SJSA1 (cell line): ENCODE data around the gene ZSWIM7. TPM values are rescaled to one million over a fixed set of nuclear protein-coding genes. Genes with fewer than 3 reads are reported as not detected.

ENCODE experiments used
- DNase-seq, 2 experiments: peaks; one replicate each; pipeline ENCODE4 v3.0.0-alpha.2; 2015 to 2020; ENCODE audit warnings: low spot score in 2 of 2, low read depth in 1 of 2
- H3K27ac ChIP-seq: fragments of 250-450 bp; sonication (Bioruptor Pico); 2 replicates; pipeline ENCODE4 v1.5.1; 2020; ENCODE audit warnings: mild to moderate bottlenecking, moderate library complexity
- H3K27me3 ChIP-seq: fragments of 250-450 bp; sonication (Bioruptor Pico); replicated peaks from 2 replicates; pipeline ENCODE4 v1.5.1; 2020; ENCODE audit warnings: mild to moderate bottlenecking, moderate library complexity
- H3K36me3 ChIP-seq: fragments of 250-450 bp; sonication (Bioruptor Pico); 2 replicates; pipeline ENCODE4 v1.5.1; 2020; ENCODE audit warnings: mild to moderate bottlenecking
- H3K4me1 ChIP-seq: fragments of 250-450 bp; sonication (Bioruptor Pico); replicated peaks from 2 replicates; pipeline ENCODE4 v1.6.1; 2021; ENCODE audit warnings: mild to moderate bottlenecking
- H3K4me3 ChIP-seq: fragments of 250-450 bp; sonication (Bioruptor Pico); 2 replicates; pipeline ENCODE4 v1.5.1; 2020; ENCODE audit warnings: mild to moderate bottlenecking
- H3K9me3 ChIP-seq: fragments of 250-450 bp; sonication (Bioruptor Pico); replicated peaks from 2 replicates; pipeline ENCODE4 v1.5.1; 2020; ENCODE audit warnings: mild to moderate bottlenecking
- total RNA-seq: library from RNA; depleted of rRNA; stranded (reverse); fragments of >200 nt; shearing (Covaris generic); gene quantifications from 2 replicates; pipeline ENCODE4 v1.2.3, GENCODE V29; 2014; rRNA removed

ZSWIM7 gene
- total RNA-seq, result 16.2 and 18.8 TPM in 2 replicates

GRCh38 chr17:15999141-15999973 is at the start of gene ZSWIM7, which contains the start of gene TTC19:
Gene ZSWIM7 (minus strand): TSS chr17:15999704. CDS start chr17:15999594, 110 bp downstream.
Gene TTC19 (plus strand): TSS chr17:15999824. CDS start chr17:15999849, 25 bp downstream.
- H3K27me3 ChIP-seq, result no peaks in the 10 kb centered on the region
- H3K4me1 ChIP-seq, result peaks cover 21% of the 10 kb centered on the region
- no peaks in the 10 kb centered on the region; the same call in 1 of the 2 replicates for H3K9me3 ChIP-seq
- peak; percentile 94 to 96 for DNase-seq
- peak within 1 kb of the TSS; percentile 75 for H3K27ac ChIP-seq
- peak within 1 kb of the TSS; percentile 65 for H3K4me3 ChIP-seq
- H3K36me3 ChIP-seq, result peaks cover 37% of the 10 kb centered on the region

- no peak overlapping the region for H3K4me3 ChIP-seq
- H3K27me3 ChIP-seq, result no peaks in the 10 kb centered on the region
- DNase-seq, result no peak
- H3K36me3 ChIP-seq, result peaks cover 66% of the 10 kb centered on the region
- H3K9me3 ChIP-seq, result no peaks in the 10 kb centered on the region
- no peak overlapping the region for H3K27ac ChIP-seq
- no peaks in the 10 kb centered on the region for H3K4me1 ChIP-seq
Observed at GRCh38 chr17:16048811-16049449, 49.4 kb upstream of the ZSWIM7 start.

- Histone ChIP-seq H3K36me3 (peaks cover 70% of the 10 kb centered on the region), H3K27me3 (no peaks in the 10 kb centered on the region), H3K4me3 (no peak overlapping the region), H3K27ac (no peak overlapping the region), H3K9me3 (no peaks in the 10 kb centered on the region), H3K4me1 (no peaks in the 10 kb centered on the region)
- DNase-seq, result no peak
Observed at GRCh38 chr17:16046966-16047365, 47.5 kb upstream of the ZSWIM7 start.

GRCh38 chr17:16044487-16044886 is 45.0 kb upstream of the ZSWIM7 start:
- no peak overlapping the region for H3K27ac ChIP-seq
- no peak overlapping the region for H3K4me3 ChIP-seq
- H3K27me3 ChIP-seq, result no peaks in the 10 kb centered on the region
- H3K9me3 ChIP-seq, result no peaks in the 10 kb centered on the region
- no peak for DNase-seq
- H3K4me1 ChIP-seq, result no peaks in the 10 kb centered on the region
- peaks cover 79% of the 10 kb centered on the region for H3K36me3 ChIP-seq

- Histone ChIP-seq H3K9me3 (peaks cover 6% of the 10 kb centered on the region; the same call in 1 of the 2 replicates), H3K36me3 (peaks cover 86% of the 10 kb centered on the region)
Observed at GRCh38 chr17:16040710-16041251, 41.3 kb upstream of the ZSWIM7 start.

GRCh38 chr17:16037636-16038035 is 38.1 kb upstream of the ZSWIM7 start:
- peaks cover 6% of the 10 kb centered on the region; the same call in 1 of the 2 replicates for H3K9me3 ChIP-seq
- peaks cover 84% of the 10 kb centered on the region for H3K36me3 ChIP-seq
- no peaks in the 10 kb centered on the region for H3K27me3 ChIP-seq
- DNase-seq, result no peak
- H3K27ac ChIP-seq, result no peak overlapping the region
- no peaks in the 10 kb centered on the region for H3K4me1 ChIP-seq
- no peak overlapping the region for H3K4me3 ChIP-seq

More at GRCh38 chr17:16040710-16041251, 41.3 kb upstream of the ZSWIM7 start:
- Histone ChIP-seq H3K27me3 (no peaks in the 10 kb centered on the region), H3K27ac (no peak overlapping the region), H3K4me1 (no peaks in the 10 kb centered on the region), H3K4me3 (no peak overlapping the region)
- no peak for DNase-seq

- H3K36me3 ChIP-seq, result peaks cover 88% of the 10 kb centered on the region
- no peaks in the 10 kb centered on the region for H3K27me3 ChIP-seq
- no peak for DNase-seq
- no peak overlapping the region for H3K4me3 ChIP-seq
- no peaks in the 10 kb centered on the region for H3K4me1 ChIP-seq
- H3K9me3 ChIP-seq, result peaks cover 6% of the 10 kb centered on the region; the same call in 1 of the 2 replicates
- no peak overlapping the region for H3K27ac ChIP-seq
Observed at GRCh38 chr17:16036261-16036660, 36.8 kb upstream of the ZSWIM7 start.

- peaks cover 7% of the 10 kb centered on the region for H3K4me1 ChIP-seq
- peaks cover 6% of the 10 kb centered on the region; the same call in 1 of the 2 replicates for H3K9me3 ChIP-seq
- no peaks in the 10 kb centered on the region for H3K27me3 ChIP-seq
- DNase-seq, result no peak
- peaks cover 87% of the 10 kb centered on the region for H3K36me3 ChIP-seq
- no peak overlapping the region for H3K4me3 ChIP-seq
- H3K27ac ChIP-seq, result no peak overlapping the region
Observed at GRCh38 chr17:16033729-16034349, 34.3 kb upstream of the ZSWIM7 start.

- H3K9me3 ChIP-seq, result no peaks in the 10 kb centered on the region
- DNase-seq, result peak; percentile 66 to 67
- no peaks in the 10 kb centered on the region for H3K27me3 ChIP-seq
- H3K27ac ChIP-seq, result peak overlapping the region; percentile 73
- H3K4me1 ChIP-seq, result peaks cover 22% of the 10 kb centered on the region
- H3K4me3 ChIP-seq, result no peak overlapping the region
- peaks cover 89% of the 10 kb centered on the region for H3K36me3 ChIP-seq
Observed at GRCh38 chr17:16027708-16028584, 28.4 kb upstream of the ZSWIM7 start.

GRCh38 chr17:16026895-16027294 is 27.4 kb upstream of the ZSWIM7 start:
- no peaks in the 10 kb centered on the region for H3K9me3 ChIP-seq
- no peak overlapping the region for H3K4me3 ChIP-seq
- H3K4me1 ChIP-seq, result peaks cover 22% of the 10 kb centered on the region
- DNase-seq, result no peak
- peaks cover 89% of the 10 kb centered on the region for H3K36me3 ChIP-seq
- no peak overlapping the region for H3K27ac ChIP-seq
- H3K27me3 ChIP-seq, result no peaks in the 10 kb centered on the region

- no peaks in the 10 kb centered on the region for H3K27me3 ChIP-seq
- H3K36me3 ChIP-seq, result peaks cover 88% of the 10 kb centered on the region
- no peaks in the 10 kb centered on the region for H3K9me3 ChIP-seq
- peaks cover 22% of the 10 kb centered on the region for H3K4me1 ChIP-seq
- H3K27ac ChIP-seq, result no peak overlapping the region
- no peak for DNase-seq
- no peak overlapping the region for H3K4me3 ChIP-seq
Observed at GRCh38 chr17:16025202-16025601, 25.7 kb upstream of the ZSWIM7 start.

- H3K27ac ChIP-seq, result no peak overlapping the region
- DNase-seq, result no peak
- H3K4me1 ChIP-seq, result peaks cover 15% of the 10 kb centered on the region
- peaks cover 87% of the 10 kb centered on the region for H3K36me3 ChIP-seq
- no peaks in the 10 kb centered on the region for H3K27me3 ChIP-seq
- no peak overlapping the region for H3K4me3 ChIP-seq
- H3K9me3 ChIP-seq, result no peaks in the 10 kb centered on the region
Observed at GRCh38 chr17:16023881-16024280, 24.4 kb upstream of the ZSWIM7 start.

GRCh38 chr17:16019347-16019746 is 19.8 kb upstream of the ZSWIM7 start:
- no peak overlapping the region for H3K4me3 ChIP-seq
- H3K36me3 ChIP-seq, result peaks cover 78% of the 10 kb centered on the region
- H3K27me3 ChIP-seq, result no peaks in the 10 kb centered on the region
- H3K9me3 ChIP-seq, result no peaks in the 10 kb centered on the region
- DNase-seq, result no peak
- peaks cover 3% of the 10 kb centered on the region; the same call in 1 of the 2 replicates for H3K4me1 ChIP-seq
- H3K27ac ChIP-seq, result no peak overlapping the region
